GM18520 (cell line): Measurements from ENCODE around the gene CDK7.

Experiments used
- ATAC-seq: cut with Tn5 transposase; IDR thresholded peaks from one replicate; pipeline ENCODE4 v1.9.1; 2021; ENCODE audit not compliant: unreplicated experiment

The CDK7 gene

DNA sequence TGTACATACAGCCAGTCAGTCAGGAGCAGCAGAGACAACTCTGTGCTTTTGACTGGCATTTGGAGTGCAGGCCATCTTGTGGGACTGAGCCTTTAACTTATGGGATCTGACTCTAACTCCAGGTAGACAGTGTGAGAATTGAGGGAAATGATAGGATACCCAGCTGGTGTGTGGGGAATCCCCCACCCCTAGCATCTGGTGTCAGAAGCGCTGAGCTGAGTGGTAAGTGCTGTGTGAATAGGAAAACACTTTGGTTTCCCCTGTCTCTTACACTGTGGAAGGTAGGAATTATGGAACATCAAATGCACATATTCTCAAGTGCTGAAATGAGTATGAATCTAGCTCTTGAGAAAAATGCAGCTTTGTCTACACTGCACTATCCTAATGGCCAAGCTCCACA lies 54.0 kb downstream of the CDK7 start:
- no peak for ATAC-seq

DNA sequence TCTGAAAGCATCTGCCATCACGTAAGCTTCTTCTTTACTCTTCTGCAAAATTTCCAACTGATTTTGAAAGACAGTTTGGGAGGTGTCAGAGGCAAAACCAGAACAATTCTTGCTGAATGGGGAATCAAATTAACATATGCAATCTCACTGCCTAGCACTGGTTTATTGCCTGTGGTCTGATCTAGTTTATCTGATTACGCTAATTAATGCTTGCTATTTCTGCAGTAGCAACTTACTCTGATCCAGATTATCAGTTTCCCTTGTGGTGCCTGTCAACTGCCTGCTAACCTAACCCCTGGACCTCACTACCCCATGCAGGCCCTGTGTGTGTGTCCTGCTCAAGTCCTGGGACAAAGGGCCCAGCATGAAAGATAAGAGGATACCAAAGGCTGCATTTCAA lies 57.6 kb downstream of the CDK7 start:
- no peak for ATAC-seq

GRCh38 chr5:69293882-69294281 lies 59.2 kb downstream of the CDK7 start:
- no peak for ATAC-seq

GRCh38 chr5:69295088-69295754 lies 60.5 kb downstream of the CDK7 start:
- ATAC-seq: no peak

DNA sequence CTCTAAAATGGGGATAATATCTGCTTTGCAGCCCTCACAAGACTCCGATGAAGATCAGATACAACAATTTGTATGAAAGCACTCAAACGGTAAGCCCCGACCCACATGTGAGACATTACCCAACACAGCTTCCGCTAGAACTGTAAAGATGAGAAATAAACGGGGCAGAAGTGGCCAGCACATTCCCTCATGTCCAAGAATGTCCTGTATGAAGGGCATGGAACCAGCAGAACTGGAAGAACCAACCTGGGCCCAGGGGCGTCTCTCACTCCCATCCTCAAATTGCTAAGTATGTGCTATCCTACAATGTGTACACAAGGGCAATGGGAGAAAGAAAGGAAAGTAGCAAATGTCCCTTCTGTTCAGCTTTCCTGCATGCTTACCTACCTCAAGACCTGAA lies 64.9 kb downstream of the CDK7 start:
- no peak for ATAC-seq

DNA sequence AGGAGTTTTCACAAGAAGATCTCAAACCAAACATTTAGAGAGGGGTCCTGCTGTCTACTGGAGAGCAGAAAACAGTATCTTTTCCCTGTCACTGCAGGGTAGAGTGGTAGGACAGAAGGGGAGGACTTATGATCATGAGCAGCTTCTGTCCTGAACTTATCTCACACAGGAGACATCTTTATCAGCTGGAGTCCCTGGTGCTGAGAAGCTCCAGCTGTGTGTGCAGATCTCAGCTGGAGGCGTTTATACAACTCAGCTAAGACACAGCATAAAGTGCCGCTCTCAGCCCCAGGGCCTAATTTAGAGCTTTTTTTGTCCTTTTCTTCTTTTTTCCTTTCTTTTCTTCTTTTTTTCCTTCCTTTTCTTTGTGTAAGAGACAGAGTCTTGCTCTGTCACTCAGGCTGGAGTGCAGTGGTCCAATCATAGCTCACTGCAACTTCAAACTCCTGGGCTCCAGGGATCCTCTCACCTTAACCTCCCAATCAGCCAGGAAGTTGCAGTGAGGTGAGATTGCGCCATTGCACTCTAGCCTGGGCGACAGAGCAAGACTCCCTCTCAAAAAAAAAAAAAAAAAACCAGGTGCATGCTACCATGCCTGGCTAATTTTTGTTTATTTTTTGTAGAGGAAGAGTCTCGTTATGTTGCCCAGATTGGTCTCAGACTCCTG lies 66.0 kb downstream of the CDK7 start:
- no peak for ATAC-seq

DNA sequence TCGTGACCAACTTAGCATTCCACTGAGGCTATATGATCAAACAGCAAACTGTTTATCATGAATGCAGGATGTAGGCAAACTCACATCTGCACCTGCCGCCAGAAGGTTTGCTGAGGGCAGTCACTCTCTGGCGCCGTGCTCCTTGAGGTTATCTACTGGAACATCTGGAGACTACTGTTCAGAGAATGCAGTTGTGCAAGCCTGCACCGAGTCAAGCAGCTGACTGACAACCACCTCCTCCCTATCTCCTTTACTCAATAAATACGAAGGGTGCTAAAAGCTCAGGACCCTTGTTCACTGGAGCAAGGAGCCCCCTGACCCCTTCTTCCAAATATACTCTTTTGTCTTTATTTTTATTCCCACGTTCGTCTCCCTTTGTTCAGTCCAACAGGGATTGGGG lies 70.8 kb downstream of the CDK7 start:
- no peak for ATAC-seq

- no peak for ATAC-seq
Measured at GRCh38 chr5:69308046-69308553, 73.4 kb downstream of the CDK7 start.

GRCh38 chr5:69309380-69309779 lies 74.7 kb downstream of the CDK7 start:
- ATAC-seq: no peak

DNA sequence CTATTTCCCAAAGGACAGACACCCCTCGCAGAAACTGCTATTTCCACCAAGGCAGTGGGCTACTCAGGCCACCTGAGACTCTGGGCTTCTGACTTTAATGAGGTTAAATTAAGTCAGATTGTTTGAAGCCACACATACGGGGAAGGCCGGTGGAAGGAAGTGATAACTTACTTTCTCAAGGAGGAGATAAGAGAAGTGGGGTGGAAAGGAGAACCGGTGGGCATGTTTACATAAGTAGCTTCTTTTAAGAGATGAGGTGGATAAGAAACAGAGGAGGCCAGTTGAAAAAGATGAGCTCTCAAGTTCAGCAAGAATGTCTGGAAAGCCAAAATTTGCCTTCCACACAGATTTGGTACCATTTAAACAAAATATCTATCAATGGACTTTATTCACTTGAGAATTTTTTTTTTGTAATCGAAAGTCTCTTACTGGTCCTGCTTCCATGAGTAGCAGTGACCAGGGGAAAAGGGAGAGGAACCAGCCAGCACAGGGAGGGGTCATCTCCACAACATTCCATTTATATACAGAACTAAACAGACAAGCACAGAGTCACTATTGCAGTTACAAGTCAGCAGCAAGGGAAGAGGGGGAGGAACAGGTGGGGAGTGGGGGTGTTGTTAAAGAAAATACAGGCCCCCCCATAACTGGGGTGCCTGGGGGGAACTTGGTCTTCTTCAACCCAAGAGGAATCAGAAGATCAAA lies 77.9 kb downstream of the CDK7 start:
- ATAC-seq: no peak

GRCh38 chr5:69313428-69313827 lies 78.7 kb downstream of the CDK7 start:
- ATAC-seq: no peak

GRCh38 chr5:69315972-69316371 lies 81.3 kb downstream of the CDK7 start:
- ATAC-seq: no peak

DNA sequence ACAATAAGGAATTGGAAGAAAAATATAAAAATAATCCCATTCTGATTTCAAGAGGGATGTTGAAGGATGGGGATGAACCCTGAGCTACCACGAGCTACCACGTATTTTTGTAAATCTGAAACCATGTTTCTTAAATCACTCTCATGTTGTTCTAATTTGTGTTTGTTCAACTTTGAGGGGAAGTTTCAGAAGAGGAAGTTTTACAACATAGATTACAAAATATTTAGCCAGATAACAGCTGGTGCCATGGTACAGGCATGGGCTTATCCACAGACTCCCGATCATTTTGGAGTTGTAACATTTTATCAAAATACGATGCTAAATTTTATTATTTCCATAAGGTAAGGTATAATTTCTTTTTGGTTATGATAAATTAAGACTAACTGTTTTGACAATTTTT lies 82.7 kb downstream of the CDK7 start:
- ATAC-seq: no peak

DNA sequence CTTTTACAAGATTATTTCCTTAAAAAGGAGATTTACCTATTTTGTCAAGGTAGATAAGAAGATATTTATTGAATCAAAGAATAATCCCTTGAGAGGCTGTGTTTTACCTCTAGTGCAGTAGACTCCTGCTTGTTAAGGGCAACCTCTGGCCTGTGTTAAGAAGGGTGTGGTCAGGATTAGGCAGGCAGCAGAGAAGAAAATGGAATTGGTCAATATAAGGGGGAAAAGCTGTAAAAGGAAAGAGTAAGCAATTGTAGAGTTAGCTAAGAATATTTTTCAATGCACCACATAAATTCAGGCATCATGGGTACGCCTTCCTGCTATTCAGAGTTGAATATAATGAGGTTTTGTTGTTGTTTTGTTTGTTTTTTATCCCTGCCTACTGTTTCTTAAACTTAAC lies 91.7 kb downstream of the CDK7 start:
- no peak for ATAC-seq
